Spleen (tissue), 11 donors: ENCODE measurements around the gene RAMP3. TPM values are rescaled to one million over a fixed set of nuclear protein-coding genes. Genes with fewer than 3 reads are reported as not detected.

Experiments used
- DNase-seq: peaks from one replicate; pipeline ENCODE4 v3.0.0-alpha.2; 2020
- H3K27ac ChIP-seq, 8 donors: fragments of 200-600 bp; sonication (generic) in 7 of 8; 1 replicate in 4 of 8; 2 replicates in 4 of 8; pipeline versions ENCODE4 v1.5.0 to v1.8.0; 2016 to 2021; ENCODE audit warnings: inconsistent platforms in 4 of 8, mild to moderate bottlenecking in 4 of 8, moderate library complexity in 1 of 8
- H3K27me3 ChIP-seq, 7 donors: fragments of 200-600 bp; sonication (generic) in 6 of 7; replicated peaks in 1 of 7; 1 replicate in 4 of 7; 2 replicates in 3 of 7; pipeline versions ENCODE4 v1.5.0 to v1.8.0; 2016 to 2021; ENCODE audit warnings: inconsistent platforms in 3 of 7, mild to moderate bottlenecking in 1 of 7
- H3K36me3 ChIP-seq, 6 donors: fragments of 200-600 bp; sonication (generic) in 5 of 6; 1 replicate in 4 of 6; 2 replicates in 2 of 6; pipeline versions ENCODE4 v1.5.0 to v1.8.0; 2016 to 2021; ENCODE audit warnings: inconsistent platforms in 2 of 6
- H3K4me1 ChIP-seq, 6 donors: fragments of 200-600 bp; sonication (generic) in 5 of 6; 1 replicate in 3 of 6; 2 replicates in 3 of 6; pipeline versions ENCODE4 v1.5.0 to v1.8.0; 2016 to 2021; ENCODE audit warnings: inconsistent platforms in 3 of 6
- H3K4me3 ChIP-seq, 8 donors: fragments of 200-600 bp; sonication (generic) in 7 of 8; 1 replicate in 4 of 8; 2 replicates in 4 of 8; pipeline versions ENCODE4 v1.5.0 to v1.8.0; 2016 to 2021; ENCODE audit warnings: inconsistent platforms in 4 of 8, mild to moderate bottlenecking in 4 of 8, moderate library complexity in 2 of 8
- H3K9me3 ChIP-seq, 8 donors: fragments of 200-600 bp; sonication (generic) in 7 of 8; 1 replicate in 4 of 8; 2 replicates in 4 of 8; pipeline versions ENCODE4 v1.5.0 to v1.8.0; 2016 to 2021; ENCODE audit warnings: inconsistent platforms in 4 of 8
- POLR2A ChIP-seq, 3 donors: fragments of 450-650 bp; IDR thresholded peaks; one replicate each; pipeline ENCODE4 v1.5.1; 2017; ENCODE audit warnings: antibody characterized with exemption in 3 of 3, mild to moderate bottlenecking in 1 of 3
- POLR2AphosphoS5 ChIP-seq, 3 donors: sonication (generic); formaldehyde crosslinking; IDR thresholded peaks; one replicate each; pipeline ENCODE4 v1.5.1; 2017; ENCODE audit warnings: antibody characterized with exemption in 3 of 3
- WGBS, 5 donors: extraction: QIAGEN DNeasy Blood & Tissue Kit in 3 of 5; methylation state at CpG; one replicate each; pipeline versions ENCODE4 v1.1.5 to v1.1.7; 2013 to 2018; 5-methylcytosine and 5-hydroxymethylcytosine counted together
- intact Hi-C: fragments of 100-400 bp; cut with DNase I; formaldehyde crosslinking; loops from one replicate; pipeline ENCODE4 v1.15.0; 2023; ENCODE audit warnings: low total_unique reads
- polyA plus RNA-seq, 3 donors: library from polyadenylated mRNA; stranded (reverse); fragments of 200-250 nt; gene quantifications; one replicate each; pipeline ENCODE4 v1.2.1, GENCODE V29; 2013
- total RNA-seq, 7 donors: library from RNA; depleted of rRNA in 3 of 7; stranded (reverse); fragments of >200 nt in 3 of 7; fragmentation: NEBNext Ultra II Directional in 4 of 7; extraction: Animal tissue kit (Norgen Biotek cat#: 25700) in 4 of 7; gene quantifications; one replicate each; pipeline versions ENCODE4 v1.1.0 to v1.2.1, GENCODE V29; 2016 to 2021
- TF ChIP-seq, protein P1 (sequence below), 11 experiments: fragments of 200-600 bp in 7 of 11; fragments of 450-650 bp in 4 of 11; sonication (generic) in 4 of 11; IDR thresholded peaks in 8 of 11; conservative IDR thresholded peaks in 3 of 11; 1 replicate in 7 of 11; 2 replicates in 4 of 11; pipeline versions ENCODE4 v1.4.0 to v1.8.0; 2016 to 2021; ENCODE audit warnings: antibody characterized with exemption in 11 of 11, inconsistent platforms in 4 of 11, mild to moderate bottlenecking in 1 of 11
- donor health status: healthy with polysubstance abuse.
- donor health status: DM: no; HTN: no; CAD: no; lungs with moderate emphysema.
- donor health status: DM: no; HTN: no; CAD: no.
- donor health status: Bipolar disorder and iron deficiency.
- donor health status: healthy.
- donor health status: DM: no; HTN: no; CAD: no.
- donor health status: DM: yes; HTN: yes; CAD: no.

The RAMP3 gene
- total and polyA plus RNA-seq, 10 donors: 6.3 to 27.8 (median 13.6) TPM

DNA sequence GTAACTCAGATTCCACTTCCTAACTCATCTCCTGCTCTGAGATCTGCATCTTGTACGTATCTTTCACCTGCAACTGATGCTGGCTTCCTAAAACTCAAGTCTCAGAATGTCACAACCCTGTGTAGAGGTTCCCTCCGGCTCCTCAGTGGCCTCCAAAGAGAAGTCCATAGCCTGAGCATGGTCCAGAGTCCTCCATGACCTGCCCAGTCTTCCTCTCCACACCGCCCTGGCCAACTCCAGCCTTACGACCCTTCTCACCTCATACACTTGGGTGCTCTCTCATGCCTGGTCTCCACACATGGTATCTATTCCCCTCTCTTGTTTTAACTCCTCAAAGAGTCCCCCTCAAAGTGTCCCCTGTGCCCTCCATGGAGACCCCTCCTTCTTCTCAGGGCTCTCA, 41.9 kb downstream of the RAMP3 start:
- no peak for DNase-seq
- 86 to 95% (median 91%) methylated on average over 4 of the region's 4 CpGs for WGBS, 5 donors
- Histone ChIP-seq H3K9me3 (no peaks in the 10 kb centered on the region), H3K27ac (no peak overlapping the region), H3K4me1 (peaks cover 0 to 10% (median 6%) of the 10 kb centered on the region in 6 donors), H3K36me3 (no peaks in the 10 kb centered on the region), H3K27me3 (peaks cover 0 to 10% (median 0%) of the 10 kb centered on the region in 7 donors), H3K4me3 (no peak overlapping the region)
- intact Hi-C loops: no loop called here
- TF ChIP-seq POLR2AphosphoS5 (IDR thresholded peaks at IDR 0.05) (no peak), POLR2A (IDR thresholded peaks at IDR 0.05) (no peak)
- TF ChIP-seq, protein P1, sequence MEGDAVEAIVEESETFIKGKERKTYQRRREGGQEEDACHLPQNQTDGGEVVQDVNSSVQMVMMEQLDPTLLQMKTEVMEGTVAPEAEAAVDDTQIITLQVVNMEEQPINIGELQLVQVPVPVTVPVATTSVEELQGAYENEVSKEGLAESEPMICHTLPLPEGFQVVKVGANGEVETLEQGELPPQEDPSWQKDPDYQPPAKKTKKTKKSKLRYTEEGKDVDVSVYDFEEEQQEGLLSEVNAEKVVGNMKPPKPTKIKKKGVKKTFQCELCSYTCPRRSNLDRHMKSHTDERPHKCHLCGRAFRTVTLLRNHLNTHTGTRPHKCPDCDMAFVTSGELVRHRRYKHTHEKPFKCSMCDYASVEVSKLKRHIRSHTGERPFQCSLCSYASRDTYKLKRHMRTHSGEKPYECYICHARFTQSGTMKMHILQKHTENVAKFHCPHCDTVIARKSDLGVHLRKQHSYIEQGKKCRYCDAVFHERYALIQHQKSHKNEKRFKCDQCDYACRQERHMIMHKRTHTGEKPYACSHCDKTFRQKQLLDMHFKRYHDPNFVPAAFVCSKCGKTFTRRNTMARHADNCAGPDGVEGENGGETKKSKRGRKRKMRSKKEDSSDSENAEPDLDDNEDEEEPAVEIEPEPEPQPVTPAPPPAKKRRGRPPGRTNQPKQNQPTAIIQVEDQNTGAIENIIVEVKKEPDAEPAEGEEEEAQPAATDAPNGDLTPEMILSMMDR (IDR thresholded peaks at IDR 0.05 in 8 of 11, conservative IDR thresholded peaks at IDR 0.05 in 3 of 11): no peak

DNA sequence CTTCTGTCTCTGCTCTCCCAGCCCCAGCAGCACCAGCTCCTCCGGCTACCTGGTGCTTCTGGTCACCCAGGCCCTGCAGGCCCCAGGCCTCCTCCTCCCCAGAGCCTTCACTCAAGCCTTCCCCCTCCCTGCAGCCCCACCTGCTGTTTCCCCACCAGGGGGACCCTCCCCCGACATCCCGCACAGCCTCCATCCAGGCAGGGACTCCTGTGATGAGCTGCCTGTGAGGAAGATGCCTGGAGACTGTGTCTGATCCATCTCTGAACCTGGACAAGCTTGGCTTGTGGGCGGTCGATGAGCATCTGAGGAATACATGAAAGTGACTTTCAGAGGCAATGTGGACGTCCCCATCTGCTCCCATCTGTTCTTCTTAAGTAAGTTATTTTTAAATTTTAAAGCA, 45.0 kb downstream of the RAMP3 start:
- no peak for DNase-seq
- H3K27ac ChIP-seq: no peak overlapping the region
- peaks cover 0 to 18% (median 10%) of the 10 kb centered on the region in 6 donors for H3K4me1 ChIP-seq
- TF ChIP-seq, protein P1 (IDR thresholded peaks at IDR 0.05 in 8 of 11, conservative IDR thresholded peaks at IDR 0.05 in 3 of 11): no peak
- no peak for TF ChIP-seq POLR2A (IDR thresholded peaks at IDR 0.05)
- TF ChIP-seq POLR2AphosphoS5 (IDR thresholded peaks at IDR 0.05): no peak
- intact Hi-C loops: no loop called here
- H3K27me3 ChIP-seq: no peaks in the 10 kb centered on the region
- no peak overlapping the region for H3K4me3 ChIP-seq
- WGBS, 5 donors: 87 to 95% (median 93%) methylated on average over 6 of the region's 6 CpGs
- H3K9me3 ChIP-seq: no peaks in the 10 kb centered on the region
- H3K36me3 ChIP-seq: no peaks in the 10 kb centered on the region

DNA sequence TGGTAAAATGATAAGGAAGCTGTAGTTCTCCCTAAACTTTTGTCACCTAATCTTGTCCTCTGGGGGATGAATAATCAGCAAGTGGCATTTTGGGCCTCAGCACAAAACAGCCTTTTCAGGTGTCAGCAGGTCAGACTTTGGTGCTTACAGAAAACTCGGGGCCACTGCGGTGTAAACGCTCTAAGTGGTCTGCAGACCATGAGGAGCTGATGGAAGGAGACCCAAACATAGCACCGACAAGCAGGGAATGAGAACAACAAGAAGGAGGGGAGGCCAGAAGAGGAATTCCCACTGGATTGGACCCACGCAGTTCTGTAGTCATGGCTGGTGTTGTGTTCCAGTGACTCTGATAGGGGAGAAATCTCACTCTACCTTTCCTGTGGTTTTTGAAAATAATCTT, 45.4 kb downstream of the RAMP3 start:
- 88 to 96% (median 90%) methylated on average over 5 of the region's 5 CpGs for whole genome bisulfite sequencing, 5 donors
- H3K27ac ChIP-seq: no peak overlapping the region
- H3K27me3 ChIP-seq: no peaks in the 10 kb centered on the region
- intact Hi-C loops: no loop called here
- peaks cover 0 to 18% (median 10%) of the 10 kb centered on the region in 6 donors for H3K4me1 ChIP-seq
- no peaks in the 10 kb centered on the region for H3K36me3 ChIP-seq
- no peak for DNase-seq
- no peaks in the 10 kb centered on the region for H3K9me3 ChIP-seq
- TF ChIP-seq POLR2A (IDR thresholded peaks at IDR 0.05): no peak
- TF ChIP-seq, protein P1 (IDR thresholded peaks at IDR 0.05 in 8 of 11, conservative IDR thresholded peaks at IDR 0.05 in 3 of 11): no peak
- H3K4me3 ChIP-seq: no peak overlapping the region

DNA sequence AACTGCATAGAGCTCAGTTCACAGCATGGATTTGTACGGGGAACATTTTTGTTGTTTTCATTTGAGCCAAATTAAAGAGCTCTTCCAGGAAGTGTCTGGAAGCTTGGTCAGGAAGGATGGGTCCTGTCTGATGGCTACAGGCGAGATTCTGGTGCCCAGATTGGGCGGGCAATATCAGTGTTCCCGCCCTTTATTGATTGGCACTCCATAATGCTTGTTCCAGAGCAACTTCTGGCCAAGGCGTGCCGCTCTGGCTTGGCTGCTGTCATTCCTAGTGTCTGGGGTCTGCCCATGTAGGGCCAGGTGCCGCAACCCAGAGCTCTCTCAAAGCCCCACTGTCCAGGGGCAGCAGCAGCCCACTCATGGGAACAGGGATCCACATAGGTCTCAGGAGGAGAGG, 45.9 kb downstream of the RAMP3 start:
- 68 to 89% (median 86%) methylated on average over 6 to 7 of the region's 7 CpGs for WGBS, 5 donors
- H3K9me3 ChIP-seq: no peaks in the 10 kb centered on the region
- no peak overlapping the region for H3K4me3 ChIP-seq
- H3K36me3 ChIP-seq: no peaks in the 10 kb centered on the region
- H3K4me1 ChIP-seq: peaks cover 0 to 18% (median 10%) of the 10 kb centered on the region in 6 donors
- H3K27me3 ChIP-seq: no peaks in the 10 kb centered on the region
- DNase-seq: no peak
- intact Hi-C loops: no loop called here
- TF ChIP-seq, protein P1 (IDR thresholded peaks at IDR 0.05 in 8 of 11, conservative IDR thresholded peaks at IDR 0.05 in 3 of 11): no peak
- TF ChIP-seq POLR2AphosphoS5 (IDR thresholded peaks at IDR 0.05) (no peak), POLR2A (IDR thresholded peaks at IDR 0.05) (no peak)
- H3K27ac ChIP-seq: peak overlapping the region in 2 of 8 donors; percentile 30 to 50
